LoVo (cell line): ENCODE data around the gene EMB.
"Not testable (repeated sequence)": the region's sequence is repeated elsewhere in the genome, so short reads cannot be mapped to it uniquely, and the experiment has no call there.

Experiments
- DNase-seq: peaks from one replicate; pipeline ENCODE4 v3.0.0-alpha.2; 2016; ENCODE audit warnings: low spot score

Gene EMB

DNA sequence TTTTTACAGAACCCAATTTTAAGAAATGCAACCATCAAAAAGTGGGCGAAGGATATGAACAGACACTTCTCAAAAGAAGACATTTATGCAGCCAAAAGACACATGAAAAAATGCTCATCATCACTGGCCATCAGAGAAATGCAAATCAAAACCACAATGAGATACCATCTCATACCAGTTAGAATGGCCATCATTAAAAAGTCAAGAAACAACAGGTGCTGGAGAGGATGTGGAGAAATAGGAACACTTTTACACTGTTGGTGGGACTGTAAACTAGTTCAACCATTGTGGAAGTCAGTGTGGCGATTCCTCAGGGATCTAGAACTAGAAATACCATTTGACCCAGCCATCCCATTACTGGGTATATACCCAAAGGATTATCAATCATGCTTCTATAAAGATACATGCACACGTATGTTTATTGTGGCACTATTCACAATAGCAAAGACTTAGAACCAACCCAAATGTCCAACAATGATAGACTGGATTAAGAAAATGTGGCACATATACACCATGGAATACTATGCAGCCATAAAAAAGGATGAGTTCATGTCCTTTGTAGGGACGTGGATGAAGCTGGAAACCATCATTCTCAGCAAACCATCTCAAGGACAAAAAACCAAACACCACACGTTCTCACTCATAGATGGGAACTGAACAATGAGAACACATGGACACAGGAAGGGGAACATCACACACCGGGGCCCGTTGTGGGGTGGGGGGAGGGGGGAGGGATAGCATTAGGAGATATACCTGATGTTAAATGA, 19.7 kb downstream of the EMB start:
- not testable (repeated sequence) for DNase-seq

DNA sequence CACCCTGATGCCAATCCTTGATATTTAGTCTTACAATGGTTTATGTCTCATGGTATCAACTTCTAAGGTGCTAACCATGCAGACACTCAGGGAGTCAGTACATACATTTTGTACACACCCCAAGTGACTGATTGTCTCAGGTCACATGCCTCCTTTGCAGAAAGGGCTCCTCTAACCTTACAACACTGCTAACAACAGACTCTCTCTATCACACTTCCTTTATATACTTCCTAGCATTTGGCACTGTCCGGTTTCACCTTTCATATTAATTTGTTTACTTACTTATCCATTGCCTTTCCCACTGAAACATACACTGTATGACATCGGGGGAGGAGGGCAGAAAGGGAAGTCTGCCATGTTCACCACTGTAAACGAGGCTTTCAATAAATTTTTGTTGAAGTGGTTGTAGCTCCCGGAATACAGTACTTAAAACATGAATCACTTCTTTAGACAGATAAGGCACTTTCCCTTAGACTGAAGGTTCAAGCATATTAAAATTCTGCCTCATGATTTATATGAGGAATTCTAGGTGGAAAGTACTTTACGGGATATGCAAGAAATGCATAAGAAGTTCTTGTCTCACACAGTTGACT, 20.6 kb downstream of the EMB start:
- no peak for DNase-seq

DNA sequence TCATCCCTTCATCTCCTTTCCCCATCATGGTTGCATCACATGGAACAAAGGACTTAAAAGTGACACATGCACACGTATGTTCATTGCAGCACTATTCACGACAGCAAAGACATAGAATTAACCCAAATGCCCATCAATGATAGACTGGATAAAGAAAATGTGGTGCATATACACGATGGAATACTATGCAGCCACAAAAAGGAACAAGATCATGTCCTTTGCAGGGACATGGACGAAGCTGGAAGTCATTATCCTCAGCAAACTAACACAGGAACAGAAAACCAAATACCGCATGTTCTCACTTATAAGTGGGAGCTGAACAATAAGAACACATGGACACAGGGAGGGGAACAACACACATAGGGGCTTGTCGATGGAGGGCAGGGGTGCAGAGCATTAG, 21.4 kb downstream of the EMB start:
- not testable (repeated sequence) for DNase-seq

DNA sequence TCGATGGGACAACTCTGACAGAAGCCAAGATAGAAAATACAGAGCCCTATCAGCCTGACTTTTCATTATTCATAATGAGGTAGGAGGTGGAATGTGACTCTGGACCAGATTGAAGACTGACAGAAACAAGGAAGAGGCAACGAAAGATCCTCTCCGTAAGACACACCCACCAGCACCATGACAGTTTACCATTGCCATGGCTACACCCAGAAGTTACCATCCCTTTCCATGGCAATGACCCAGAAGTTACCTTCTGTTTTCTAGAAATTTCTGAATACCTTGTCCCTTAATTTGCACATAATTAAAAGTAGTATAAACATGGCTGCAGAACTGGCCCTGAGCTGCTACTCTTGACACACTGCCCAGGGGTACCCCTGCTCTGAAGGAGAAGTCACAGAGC, 24.5 kb downstream of the EMB start:
- DNase-seq: not testable (repeated sequence)

- no peak for DNase-seq
These were observed 25.2 kb downstream of the EMB start for GRCh38 chr5:50415912-50416311.

DNA sequence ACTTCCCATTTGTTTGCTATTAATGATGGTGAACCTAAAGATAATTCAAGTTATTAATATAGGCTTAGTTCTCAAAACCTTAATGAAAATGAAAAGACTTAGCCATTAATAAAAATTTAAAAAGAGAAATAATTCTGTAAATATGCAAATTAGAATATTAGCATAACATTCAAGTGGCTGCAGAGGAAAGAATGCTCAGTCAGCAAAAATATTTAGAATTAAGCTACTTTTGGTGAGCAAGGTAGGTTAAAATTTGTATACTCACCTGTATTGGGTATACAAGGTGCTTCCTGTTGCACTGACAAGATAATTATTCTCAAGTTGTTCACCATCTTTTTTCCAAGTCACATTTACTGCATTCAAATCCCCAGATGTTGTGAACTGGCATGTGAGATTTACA, 30.2 kb downstream of the EMB start:
- DNase-seq: not testable (repeated sequence)

GRCh38 chr5:50406877-50407276, 34.2 kb downstream of the EMB start:
- DNase-seq: no peak

- DNase-seq: no peak
These were observed 39.8 kb downstream of the EMB start for GRCh38 chr5:50401336-50401735.

DNA sequence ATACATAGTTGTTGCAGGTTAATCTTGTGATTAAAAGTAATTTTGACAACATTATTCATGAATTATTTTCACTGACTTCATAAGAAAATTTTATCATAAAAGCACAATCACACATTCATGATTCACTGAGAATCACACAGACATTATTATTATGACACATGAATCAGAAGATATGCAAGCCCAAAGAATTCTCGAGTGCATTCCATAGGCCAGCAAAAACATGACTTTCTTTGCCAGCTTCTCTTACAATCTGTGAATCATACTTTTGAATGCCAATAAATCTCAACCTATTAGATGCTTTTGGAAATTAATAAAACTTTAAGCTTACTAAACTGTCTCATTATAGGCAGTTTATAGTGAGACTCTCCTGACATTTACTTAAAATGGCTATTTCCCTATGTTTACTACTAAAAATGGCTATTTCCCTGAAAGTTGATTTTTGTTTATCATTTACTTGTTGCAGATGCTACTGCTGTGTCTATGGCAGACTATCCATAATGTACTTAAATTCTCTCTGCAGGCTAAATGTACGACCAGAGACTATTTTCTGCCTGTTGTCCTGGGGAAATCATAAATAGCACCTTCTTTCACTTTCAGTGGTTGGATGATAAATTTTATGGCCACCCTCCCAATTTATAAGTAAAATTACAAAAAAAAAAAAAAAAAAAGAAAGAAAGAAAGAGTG, 47.0 kb downstream of the EMB start:
- not testable (repeated sequence) for DNase-seq

DNA sequence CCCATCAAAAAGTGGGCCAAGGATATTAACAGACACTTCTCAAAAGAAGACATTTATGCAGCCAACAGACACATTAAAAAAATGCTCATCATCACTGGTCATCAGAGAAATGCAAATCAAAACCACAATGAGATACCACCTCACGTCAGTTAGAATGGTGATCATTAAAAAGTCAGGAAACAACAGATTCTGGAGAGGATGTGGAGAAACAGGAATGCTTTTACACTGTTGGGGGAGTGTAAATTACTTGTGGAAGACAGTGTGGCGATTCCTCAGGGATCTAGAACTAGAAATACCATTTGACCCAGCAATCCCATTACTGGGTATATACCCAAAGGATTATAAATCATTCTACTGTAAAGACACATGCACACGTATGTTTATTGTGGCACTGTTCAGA, 48.8 kb downstream of the EMB start:
- DNase-seq: not testable (repeated sequence)

DNA sequence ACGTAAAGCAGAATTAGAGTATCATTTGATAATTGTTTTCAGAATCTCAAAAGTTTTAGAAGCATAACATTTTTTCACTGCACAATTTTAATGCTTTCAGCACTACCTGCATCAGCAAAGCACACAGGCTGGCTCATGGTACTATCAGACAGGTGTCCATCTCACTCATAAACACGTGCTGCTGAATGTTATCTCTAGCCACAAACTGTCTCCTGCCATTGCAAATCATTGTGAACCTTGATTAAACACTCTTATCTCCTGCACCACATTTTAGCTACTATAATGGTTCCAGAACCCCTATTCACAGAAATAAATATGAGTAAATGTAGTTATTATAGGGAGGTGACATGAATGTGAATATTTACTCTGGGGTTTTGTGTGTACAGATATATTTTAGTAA, 56.7 kb downstream of the EMB start:
- not testable (repeated sequence) for DNase-seq

DNA sequence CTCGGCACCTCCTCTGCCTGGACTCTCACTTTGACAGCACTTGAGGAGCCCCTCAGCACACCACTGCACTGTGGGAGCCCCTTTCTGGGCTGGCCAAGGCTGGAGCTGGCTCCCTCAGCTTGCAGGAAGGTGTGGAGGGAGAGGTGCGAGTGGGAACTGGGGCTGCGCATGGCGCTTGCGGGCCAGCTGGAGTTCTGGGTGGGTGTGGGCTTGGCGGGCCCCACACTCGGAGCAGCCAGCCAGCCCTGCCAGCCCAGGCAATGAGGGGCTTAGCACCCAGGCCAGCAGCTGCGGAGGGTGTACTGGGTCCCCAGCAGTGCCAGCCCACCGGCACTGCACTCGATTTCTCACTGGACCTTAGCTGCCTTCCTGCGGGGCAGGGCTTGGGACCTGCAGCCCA, 64.4 kb downstream of the EMB start:
- not testable (repeated sequence) for DNase-seq

DNA sequence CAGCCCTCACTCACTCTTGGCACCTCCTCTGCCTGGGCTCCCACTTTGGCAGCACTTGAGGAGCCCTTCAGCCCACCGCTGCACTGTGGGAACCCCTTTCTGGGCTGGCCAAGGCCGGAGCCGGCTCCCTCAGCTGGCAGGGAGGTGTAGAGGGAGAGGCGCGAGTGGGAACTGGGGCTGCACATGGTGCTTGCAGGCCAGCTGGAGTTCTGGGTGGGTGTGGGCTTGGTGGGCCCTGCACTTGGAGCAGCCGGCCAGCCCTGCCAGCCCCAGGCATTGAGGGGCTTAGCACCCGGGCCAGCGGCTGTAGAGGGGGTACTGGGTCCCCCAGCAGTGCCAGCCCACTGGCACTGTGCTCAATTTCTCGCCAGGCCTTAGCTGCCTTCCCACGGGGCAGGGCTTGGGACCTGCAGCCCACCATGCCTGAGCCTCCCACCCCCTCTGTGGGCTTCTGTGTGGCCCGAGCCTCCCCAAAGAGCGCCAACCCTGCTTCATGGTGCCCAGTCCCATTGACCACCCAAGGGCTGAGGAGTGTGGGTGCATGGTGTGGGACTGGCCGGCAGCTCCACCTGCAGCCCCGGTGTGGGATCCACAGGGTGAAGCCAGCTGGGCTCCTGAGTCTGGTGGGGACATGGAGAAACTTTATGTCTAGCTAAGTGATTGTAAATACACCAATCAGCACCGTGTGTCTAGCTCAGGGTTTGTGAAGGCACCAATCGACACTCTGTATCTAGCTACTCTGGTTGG, 71.6 kb downstream of the EMB start:
- not testable (repeated sequence) for DNase-seq

DNA sequence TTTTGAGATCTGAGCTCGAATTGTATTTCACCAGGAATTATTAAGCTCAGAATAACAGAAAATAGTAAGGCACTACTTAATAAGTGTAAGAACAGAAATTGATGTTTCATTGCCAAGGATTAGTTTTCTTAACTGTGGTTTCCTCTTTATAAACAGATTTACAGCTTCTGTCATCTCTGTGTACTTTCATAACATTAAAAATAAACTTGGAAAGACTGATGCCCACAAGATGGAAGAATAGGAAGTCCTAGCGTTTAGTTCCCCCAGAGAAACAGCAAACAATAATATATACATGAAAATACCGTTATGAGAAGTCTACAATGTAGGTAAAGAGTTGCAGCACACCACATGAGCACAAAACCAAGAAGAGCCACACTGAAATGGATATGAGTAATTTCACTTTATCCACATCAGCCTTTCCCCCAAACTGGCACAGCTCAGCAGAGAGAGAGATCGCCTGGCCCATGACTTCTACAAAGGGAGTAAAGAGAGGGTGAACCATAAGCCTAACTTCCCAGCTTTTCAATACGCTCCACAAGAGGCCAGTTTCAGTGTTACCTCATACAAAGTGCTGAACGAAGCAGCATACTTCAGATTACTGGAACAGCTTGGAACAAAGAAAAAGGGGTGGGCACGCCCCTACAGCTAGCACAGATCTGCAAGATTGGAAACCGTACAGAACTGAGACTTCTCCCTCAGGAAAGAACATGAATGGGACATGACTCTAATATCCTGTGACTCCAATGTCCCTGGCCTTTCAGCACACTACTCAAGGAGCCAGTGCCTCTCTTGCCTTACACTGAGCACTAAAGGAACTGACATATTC, 75.4 kb downstream of the EMB start:
- no peak for DNase-seq

GRCh38 chr5:50364535-50365309, 76.4 kb downstream of the EMB start:
- DNase-seq: not testable (repeated sequence)

DNA sequence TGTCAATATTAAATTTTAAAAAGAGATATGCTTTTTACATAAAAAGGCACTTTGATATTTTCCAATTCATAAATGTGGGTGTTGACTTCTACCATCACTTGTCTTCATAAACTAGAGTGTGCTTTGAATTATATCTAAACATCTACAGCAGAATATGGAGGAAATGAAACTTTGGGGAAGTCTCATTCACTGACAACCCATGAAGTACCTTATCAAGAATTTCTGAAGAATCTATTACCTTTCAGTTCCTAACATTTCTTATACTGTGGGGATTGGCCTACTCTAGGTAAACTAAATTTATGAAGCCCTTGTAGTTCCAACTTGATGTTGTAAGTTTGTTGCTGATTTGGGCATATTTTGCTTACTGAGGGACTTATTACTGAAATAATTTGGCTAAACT, 81.9 kb downstream of the EMB start:
- DNase-seq: no peak

GRCh38 chr5:50352382-50352781, 88.7 kb downstream of the EMB start:
- DNase-seq: no peak
